ENCODE measurements around the gene RNPEPL1. TPM values are rescaled to one million over a fixed set of nuclear protein-coding genes. Genes with fewer than 3 reads are reported as not detected.

The RNPEPL1 gene
- total RNA-seq, 2 experiments from 2014 or later: 135 to 144 TPM

DNA sequence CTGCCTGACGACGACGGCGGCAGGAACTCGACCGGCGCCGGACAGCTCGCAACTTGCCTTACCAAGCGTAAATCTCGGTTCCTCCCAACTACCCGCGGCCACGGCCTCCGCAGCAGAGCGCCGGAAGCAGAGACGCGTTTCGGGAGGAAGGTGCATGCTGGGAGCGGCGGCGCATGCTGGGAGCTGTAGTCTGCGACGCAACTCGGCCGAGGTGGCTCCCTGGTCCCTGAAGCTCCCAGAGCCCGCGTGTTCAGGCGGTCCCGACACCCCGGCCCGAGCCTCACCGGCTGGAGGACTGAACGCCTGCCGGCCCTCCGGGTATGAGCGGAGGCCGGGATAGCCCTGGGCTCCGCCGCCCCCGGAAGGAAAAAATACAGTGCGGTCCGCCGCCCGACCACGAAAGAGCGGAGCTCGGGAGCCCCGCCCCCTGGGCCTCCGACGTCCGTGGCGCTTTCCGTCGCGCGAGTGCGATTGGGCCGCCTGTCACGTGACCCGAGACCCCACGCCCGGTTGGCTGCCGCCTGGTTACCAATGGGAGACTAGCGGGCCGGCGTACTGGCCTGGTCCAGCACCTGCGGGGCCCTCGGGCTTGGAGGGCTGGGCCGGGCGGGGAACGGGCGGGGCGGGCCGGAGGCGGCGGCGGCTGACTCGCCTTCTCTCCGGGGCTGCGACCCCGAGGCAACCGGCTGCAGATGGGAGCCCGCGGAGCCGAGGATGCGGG is 18.1 kb downstream of the RNPEPL1 start, which contains the start of gene CAPN10:
TSS of gene CAPN10 (plus strand) at position 537 of the 721 bp plus-strand sequence. CDS start at position 715, 178 bp downstream.
- CTCF ChIA-PET: interaction anchor here (0.5 to 7.0 kb wide), 14 partner anchors 8 to 255 kb away, joined by 3 to 98 read pairs (median 6); partner anchors contain the start of genes DUSP28 and RNPEPL1
- H3K4me1 Mint-ChIP-seq: peaks cover 54% of the 10 kb centered on the region
- H3K27ac Mint-ChIP-seq: peak within 1 kb of the TSS; percentile 89

DNA sequence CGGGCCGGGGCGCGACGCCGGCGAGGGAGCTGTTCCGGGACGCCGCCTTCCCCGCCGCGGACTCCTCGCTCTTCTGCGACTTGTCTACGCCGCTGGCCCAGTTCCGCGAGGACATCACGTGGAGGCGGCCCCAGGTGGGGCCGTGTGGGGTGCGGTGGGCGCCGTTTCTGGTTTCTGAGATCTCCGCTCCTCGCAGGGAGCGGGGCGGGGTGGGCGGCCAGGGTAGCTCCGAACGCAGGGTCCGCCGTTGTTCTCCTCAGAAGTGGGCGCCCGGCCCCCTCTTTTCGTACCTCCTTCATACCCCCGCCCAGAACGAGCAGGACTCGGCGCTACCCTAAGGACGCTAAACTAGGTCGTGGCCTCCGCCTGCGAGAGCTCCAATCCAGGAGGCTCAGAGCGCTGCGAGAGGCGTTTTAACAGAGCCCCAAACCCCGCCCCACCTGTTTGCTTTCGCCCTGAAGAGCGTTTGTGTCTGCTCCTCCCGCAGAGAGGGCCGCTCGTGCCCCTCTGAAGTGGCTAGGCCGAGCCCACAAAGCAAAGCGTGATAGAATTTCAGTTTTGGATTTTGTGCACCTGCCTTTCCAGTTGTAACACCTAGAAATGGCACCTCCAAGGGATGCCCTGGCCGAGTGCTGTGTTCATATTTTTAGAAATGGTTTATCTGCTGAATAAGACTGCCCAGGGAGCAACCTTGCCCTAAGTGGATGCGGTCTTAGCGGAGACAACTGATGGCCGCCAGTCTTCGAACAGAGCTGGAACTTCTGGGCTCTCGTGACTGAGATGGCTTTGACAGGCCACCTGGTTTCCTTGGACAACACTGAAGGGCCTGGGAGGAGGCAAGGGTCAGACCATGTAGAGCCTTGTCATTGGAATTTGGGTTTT is 18.9 kb downstream of the RNPEPL1 start:
- peaks cover 54% of the 10 kb centered on the region for H3K4me1 Mint-ChIP-seq
- H3K27ac Mint-ChIP-seq: peak overlapping the region; percentile 89
- peak; percentile 69 for DNase-seq
- H3K4me3 Mint-ChIP-seq: peak overlapping the region; percentile 91
- ChIA-PET POLR2A (interaction anchor here (0.9 to 6.6 kb wide), 17 partner anchors 11 to 1051 kb away, joined by 3 to 127 read pairs (median 5); partner anchors contain the start of genes ATG4B, DUSP28, RNPEPL1 and STK25), CTCF (interaction anchor here (0.5 to 7.0 kb wide), 16 partner anchors 7 to 253 kb away, joined by 3 to 98 read pairs (median 6); partner anchors contain the start of genes DUSP28 and RNPEPL1)
- H3K27me3 Mint-ChIP-seq: no peaks in the 10 kb centered on the region
- H3K36me3 Mint-ChIP-seq (ENCODE audit: low read depth): peaks cover 23% of the 10 kb centered on the region
- H3K9me3 Mint-ChIP-seq: no peaks in the 10 kb centered on the region

More for the DNA sequence above, 18.1 kb downstream of the RNPEPL1 start, which contains the start of gene CAPN10:
- H3K9me3 Mint-ChIP-seq: no peaks in the 10 kb centered on the region
- DNase-seq: peak; percentile 97
- peak within 1 kb of the TSS; percentile 91 for H3K4me3 Mint-ChIP-seq
- POLR2A ChIA-PET: interaction anchor here (0.8 to 6.6 kb wide), 17 partner anchors 10 to 1052 kb away, joined by 3 to 127 read pairs (median 5); partner anchors contain the start of genes ATG4B, DUSP28, RNPEPL1 and STK25
- peaks cover 25% of the 10 kb centered on the region for H3K36me3 Mint-ChIP-seq (ENCODE audit: low read depth)
- no peaks in the 10 kb centered on the region for H3K27me3 Mint-ChIP-seq

- Mint-ChIP-seq H3K36me3 (ENCODE audit: low read depth) (peaks cover 23% of the 10 kb centered on the region), H3K9me3 (no peaks in the 10 kb centered on the region), H3K4me3 (peak overlapping the region; percentile 91), H3K27me3 (no peaks in the 10 kb centered on the region), H3K4me1 (peaks cover 51% of the 10 kb centered on the region), H3K27ac (peak overlapping the region; percentile 89)
- no peak for DNase-seq
- CTCF ChIA-PET: interaction anchor here (1.0 to 7.0 kb wide), 9 partner anchors 8 to 74 kb away, joined by 3 to 98 read pairs (median 6); no protein-coding TSS in a partner anchor
- POLR2A ChIA-PET: interaction anchor here (0.9 to 6.6 kb wide), 8 partner anchors 10 to 41 kb away, joined by 3 to 127 read pairs (median 18); partner anchors contain the start of genes DUSP28 and RNPEPL1
These were observed 19.8 kb downstream of the RNPEPL1 start for GRCh38 chr2:240588006-240588655.

GRCh38 chr2:240588669-240589068 is 20.4 kb downstream of the RNPEPL1 start:
- Mint-ChIP-seq H3K9me3 (no peaks in the 10 kb centered on the region), H3K4me3 (peak overlapping the region; percentile 91), H3K36me3 (ENCODE audit: low read depth) (peaks cover 23% of the 10 kb centered on the region), H3K27me3 (no peaks in the 10 kb centered on the region), H3K27ac (peak overlapping the region; percentile 9), H3K4me1 (peaks cover 48% of the 10 kb centered on the region)
- ChIA-PET CTCF (interaction anchor here (1.0 to 7.0 kb wide), 6 partner anchors 9 to 74 kb away, joined by 3 to 98 read pairs (median 8); no protein-coding TSS in a partner anchor), POLR2A (interaction anchor here (1.2 to 6.6 kb wide), 7 partner anchors 9 to 40 kb away, joined by 3 to 127 read pairs (median 23); partner anchors contain the start of gene DUSP28)
- no peak for DNase-seq

DNA sequence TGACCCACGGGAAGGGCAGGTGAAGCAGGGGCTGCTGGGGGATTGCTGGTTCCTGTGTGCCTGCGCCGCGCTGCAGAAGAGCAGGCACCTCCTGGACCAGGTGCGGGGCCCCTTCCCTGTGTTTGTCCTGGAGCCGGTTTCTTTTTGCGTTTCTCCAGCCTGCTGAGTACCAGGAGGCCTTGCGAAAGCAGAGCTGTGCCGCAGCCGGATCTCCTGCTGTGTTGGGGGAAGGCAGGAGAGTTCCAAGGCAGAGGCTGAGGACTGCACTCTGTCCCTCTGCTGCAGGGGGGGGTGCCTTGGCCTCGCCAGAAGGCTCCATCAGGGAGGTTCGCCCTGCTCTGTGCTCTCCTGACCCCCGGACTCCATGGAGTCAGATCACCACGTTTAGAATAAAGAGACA is 21.1 kb downstream of the RNPEPL1 start:
- Mint-ChIP-seq H3K27me3 (no peaks in the 10 kb centered on the region), H3K9me3 (no peaks in the 10 kb centered on the region), H3K4me1 (peaks cover 43% of the 10 kb centered on the region), H3K36me3 (ENCODE audit: low read depth) (peaks cover 23% of the 10 kb centered on the region), H3K4me3 (no peak overlapping the region), H3K27ac (no peak overlapping the region)
- no peak for DNase-seq
- CTCF ChIA-PET: interaction anchor here (1.1 to 7.0 kb wide), 6 partner anchors 10 to 75 kb away, joined by 3 to 98 read pairs (median 8); no protein-coding TSS in a partner anchor
- POLR2A ChIA-PET: interaction anchor here (4.4 to 6.6 kb wide), 2 partner anchors 22 to 24 kb away, joined by 23 to 127 read pairs; no protein-coding TSS in a partner anchor

DNA sequence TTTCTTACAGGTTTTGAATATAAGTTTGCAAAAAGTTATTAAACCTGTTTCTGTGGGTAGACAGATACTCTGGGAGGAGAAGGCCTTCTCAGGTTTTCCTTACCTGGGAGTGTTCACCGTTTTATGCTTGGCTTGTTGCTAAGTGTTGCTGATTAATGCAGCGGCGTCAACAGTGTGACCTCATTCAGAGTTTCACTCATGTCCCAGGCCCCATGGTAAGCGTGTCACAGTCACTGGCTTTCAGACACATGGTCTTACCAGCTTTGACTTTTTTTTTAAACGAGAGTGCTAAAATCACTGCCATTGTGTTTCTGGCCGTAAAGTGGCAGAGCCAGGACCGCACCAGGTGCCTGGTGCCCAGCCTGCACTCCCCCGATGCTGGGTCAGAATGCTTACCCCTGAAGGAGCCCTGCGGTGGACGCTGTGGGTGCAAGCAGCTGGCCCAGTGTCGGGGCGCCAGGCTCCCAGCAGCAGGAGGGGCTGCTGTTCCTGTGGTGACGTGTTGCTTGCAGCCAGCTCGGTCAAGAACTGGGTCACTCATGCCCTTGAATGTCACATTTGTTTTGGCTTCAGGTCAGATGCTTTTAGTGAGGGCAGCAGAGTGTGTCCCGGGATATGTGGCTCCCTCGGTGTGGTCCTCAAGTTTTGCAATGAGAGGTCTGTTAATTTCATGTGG is 21.7 kb downstream of the RNPEPL1 start:
- H3K9me3 Mint-ChIP-seq: no peaks in the 10 kb centered on the region
- H3K27ac Mint-ChIP-seq: no peak overlapping the region
- no peak for DNase-seq
- peaks cover 37% of the 10 kb centered on the region for H3K4me1 Mint-ChIP-seq
- peaks cover 23% of the 10 kb centered on the region for H3K36me3 Mint-ChIP-seq (ENCODE audit: low read depth)
- ChIA-PET POLR2A (interaction anchor here (4.4 to 6.6 kb wide), 2 partner anchors 22 to 25 kb away, joined by 23 to 127 read pairs; no protein-coding TSS in a partner anchor), CTCF (interaction anchor here (1.1 to 7.0 kb wide), 3 partner anchors 10 to 32 kb away, joined by 3 to 98 read pairs (median 7); no protein-coding TSS in a partner anchor)
- H3K27me3 Mint-ChIP-seq: no peaks in the 10 kb centered on the region
- H3K4me3 Mint-ChIP-seq: no peak overlapping the region

- H3K4me1 Mint-ChIP-seq: peaks cover 31% of the 10 kb centered on the region
- H3K9me3 Mint-ChIP-seq: no peaks in the 10 kb centered on the region
- H3K4me3 Mint-ChIP-seq: no peak overlapping the region
- no peak for DNase-seq
- ChIA-PET POLR2A (no interaction called here), CTCF (interaction anchor here (1.1 to 7.0 kb wide), 2 partner anchors 25 to 31 kb away, joined by 3 to 98 read pairs; no protein-coding TSS in a partner anchor)
- no peaks in the 10 kb centered on the region for H3K27me3 Mint-ChIP-seq
- no peak overlapping the region for H3K27ac Mint-ChIP-seq
- H3K36me3 Mint-ChIP-seq (ENCODE audit: low read depth): peaks cover 23% of the 10 kb centered on the region
These were observed 22.4 kb downstream of the RNPEPL1 start for GRCh38 chr2:240590681-240591111.

DNA sequence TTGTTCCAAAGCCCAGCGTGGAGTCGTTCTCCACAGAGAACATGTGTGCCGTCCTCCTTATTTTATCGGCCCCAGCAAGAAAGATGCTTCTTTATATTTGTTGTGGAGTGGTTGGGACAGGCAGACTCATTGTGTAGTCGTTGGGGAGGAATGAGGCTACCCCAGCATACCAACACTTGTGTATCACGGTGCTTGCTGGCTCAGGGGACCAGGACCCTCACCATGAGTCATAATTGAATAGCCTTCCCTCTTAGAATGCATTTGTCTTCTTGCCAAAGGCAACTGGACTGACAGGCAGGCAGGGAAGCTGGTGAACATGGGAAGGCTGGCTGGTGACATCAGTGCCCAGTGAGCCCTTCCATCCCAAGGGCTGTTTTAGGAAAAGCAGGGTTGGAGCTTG is 22.9 kb downstream of the RNPEPL1 start:
- Mint-ChIP-seq H3K27ac (no peak overlapping the region), H3K4me3 (no peak overlapping the region), H3K27me3 (no peaks in the 10 kb centered on the region), H3K4me1 (peaks cover 27% of the 10 kb centered on the region), H3K9me3 (no peaks in the 10 kb centered on the region), H3K36me3 (ENCODE audit: low read depth) (peaks cover 25% of the 10 kb centered on the region)
- POLR2A ChIA-PET: no interaction called here
- no peak for DNase-seq
- CTCF ChIA-PET: interaction anchor here (7.0 kb wide), 1 partner anchor 25 kb away, joined by 98 read pairs; no protein-coding TSS in a partner anchor

- ChIA-PET CTCF (no interaction called here), POLR2A (no interaction called here)
- Mint-ChIP-seq H3K27ac (no peak overlapping the region), H3K9me3 (no peaks in the 10 kb centered on the region), H3K27me3 (no peaks in the 10 kb centered on the region), H3K36me3 (ENCODE audit: low read depth) (peaks cover 25% of the 10 kb centered on the region), H3K4me1 (peaks cover 27% of the 10 kb centered on the region), H3K4me3 (no peak overlapping the region)
- DNase-seq: no peak
These were observed 23.5 kb downstream of the RNPEPL1 start for GRCh38 chr2:240591784-240592183.

DNA sequence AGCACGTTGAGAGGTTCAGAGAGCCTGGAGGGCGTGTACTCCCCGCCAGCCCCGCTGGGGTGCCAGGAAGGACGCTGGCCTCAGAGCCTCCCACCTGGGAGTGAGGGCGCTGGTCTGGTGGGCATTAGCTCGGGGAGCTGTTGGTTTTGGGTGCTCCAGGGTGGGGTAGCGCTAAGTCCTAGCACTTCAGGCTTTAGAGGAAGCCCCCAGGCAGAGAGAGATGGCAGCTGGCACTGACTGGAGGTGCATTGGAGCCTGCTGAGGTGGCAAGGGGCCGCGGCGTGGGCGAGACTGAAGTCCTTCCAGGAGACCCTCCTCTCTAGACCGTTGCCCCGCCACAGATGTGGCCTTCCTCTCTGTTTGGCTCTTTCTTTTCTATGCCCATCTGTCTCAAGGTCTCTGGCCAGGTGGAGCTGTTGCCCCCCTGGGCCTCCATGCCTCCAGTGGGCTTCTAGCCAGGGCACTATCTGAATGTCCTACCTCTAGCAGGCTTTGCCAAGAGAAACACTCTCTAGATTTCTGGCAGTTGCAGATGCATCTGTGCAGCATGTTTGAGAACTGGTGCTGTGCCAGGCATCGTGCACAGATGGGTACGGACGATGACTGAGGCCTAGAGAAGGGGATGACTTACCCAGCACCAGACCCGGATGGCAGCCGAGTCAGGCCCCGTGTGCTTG is 24.9 kb downstream of the RNPEPL1 start:
- H3K27me3 Mint-ChIP-seq: no peaks in the 10 kb centered on the region
- DNase-seq: no peak
- H3K4me1 Mint-ChIP-seq: peaks cover 16% of the 10 kb centered on the region
- no peak overlapping the region for H3K4me3 Mint-ChIP-seq
- CTCF ChIA-PET: interaction anchor here (1.1 kb wide), 1 partner anchor 79 kb away, joined by 3 read pairs; no protein-coding TSS in a partner anchor
- H3K9me3 Mint-ChIP-seq: no peaks in the 10 kb centered on the region
- peaks cover 23% of the 10 kb centered on the region for H3K36me3 Mint-ChIP-seq (ENCODE audit: low read depth)
- POLR2A ChIA-PET: no interaction called here
- H3K27ac Mint-ChIP-seq: no peak overlapping the region
